ENCODE results near the gene NENF. TPM values are rescaled to one million over a fixed set of nuclear protein-coding genes. Genes with fewer than 3 reads are reported as not detected.
"Not testable (repeated sequence)": the region's sequence is repeated elsewhere in the genome, so short reads cannot be mapped to it uniquely, and the experiment has no call there.

Gene NENF
- 102 and 114 TPM in 2 replicates for total RNA-seq (2014; rRNA removed; shearing (Covaris generic))
- 85.4 and 143 TPM in 2 replicates for polyA plus RNA-seq (2015; cell fraction: cytosol; rRNA removed)
- polyA plus RNA-seq (2015; cell fraction: nucleus; rRNA removed) = 7.4 and 21.7 TPM in 2 replicates

GRCh38 chr1:212432661-212433576 is at the start of gene NENF:
TSS of gene NENF (plus strand) at chr1:212432920. CDS start at chr1:212432944, 24 bp downstream.
- peak; percentile 82 for DNase-seq (ENCODE audit: low read depth, low spot score)
- in situ Hi-C loops (cut with HindIII; ENCODE audit: low pct_unique_long_range_greater_than_20kb, low sequenced_read_pairs) = no loop called here

GRCh38 chr1:212386029-212386428 is 46.7 kb upstream of the NENF start:
- in situ Hi-C loops (cut with HindIII; ENCODE audit: low pct_unique_long_range_greater_than_20kb, low sequenced_read_pairs) = no loop called here
- no peak for DNase-seq (ENCODE audit: low read depth, low spot score)

- in situ Hi-C loops (cut with HindIII; ENCODE audit: low pct_unique_long_range_greater_than_20kb, low sequenced_read_pairs) = no loop called here
- no peak for DNase-seq (ENCODE audit: low read depth, low spot score)
Measured at GRCh38 chr1:212388985-212389716, 43.6 kb upstream of the NENF start.

GRCh38 chr1:212395678-212396437 is 36.9 kb upstream of the NENF start:
- in situ Hi-C loops (cut with HindIII; ENCODE audit: low pct_unique_long_range_greater_than_20kb, low sequenced_read_pairs); DNase-seq (ENCODE audit: low read depth, low spot score): not testable (repeated sequence)

- in situ Hi-C loops (cut with HindIII; ENCODE audit: low pct_unique_long_range_greater_than_20kb, low sequenced_read_pairs) = no loop called here
- no peak for DNase-seq (ENCODE audit: low read depth, low spot score)
Measured at GRCh38 chr1:212396638-212397037, 36.1 kb upstream of the NENF start.

- in situ Hi-C loops (cut with HindIII; ENCODE audit: low pct_unique_long_range_greater_than_20kb, low sequenced_read_pairs) = no loop called here
- DNase-seq (ENCODE audit: low read depth, low spot score) = no peak
Measured at GRCh38 chr1:212397171-212397570, 35.5 kb upstream of the NENF start.

- in situ Hi-C loops (cut with HindIII; ENCODE audit: low pct_unique_long_range_greater_than_20kb, low sequenced_read_pairs) = no loop called here
- no peak for DNase-seq (ENCODE audit: low read depth, low spot score)
Measured at GRCh38 chr1:212401042-212401441, 31.7 kb upstream of the NENF start.

GRCh38 chr1:212401838-212402582 is 30.7 kb upstream of the NENF start:
- DNase-seq (ENCODE audit: low read depth, low spot score) = no peak
- in situ Hi-C loops (cut with HindIII; ENCODE audit: low pct_unique_long_range_greater_than_20kb, low sequenced_read_pairs) = no loop called here

- in situ Hi-C loops (cut with HindIII; ENCODE audit: low pct_unique_long_range_greater_than_20kb, low sequenced_read_pairs) = no loop called here
- DNase-seq (ENCODE audit: low read depth, low spot score) = no peak
Measured at GRCh38 chr1:212402666-212403321, 29.9 kb upstream of the NENF start.

- in situ Hi-C loops (cut with HindIII; ENCODE audit: low pct_unique_long_range_greater_than_20kb, low sequenced_read_pairs) = no loop called here
- no peak for DNase-seq (ENCODE audit: low read depth, low spot score)
Measured at GRCh38 chr1:212410231-212410820, 22.4 kb upstream of the NENF start.

GRCh38 chr1:212412374-212412773 is 20.3 kb upstream of the NENF start:
- in situ Hi-C loops (cut with HindIII; ENCODE audit: low pct_unique_long_range_greater_than_20kb, low sequenced_read_pairs) = no loop called here
- no peak for DNase-seq (ENCODE audit: low read depth, low spot score)

- DNase-seq (ENCODE audit: low read depth, low spot score) = no peak
- in situ Hi-C loops (cut with HindIII; ENCODE audit: low pct_unique_long_range_greater_than_20kb, low sequenced_read_pairs) = no loop called here
Measured at GRCh38 chr1:212413902-212414327, 18.8 kb upstream of the NENF start.

GRCh38 chr1:212414328-212415106 is 18.2 kb upstream of the NENF start, which contains the start of gene PACC1:
TSS of gene PACC1 (minus strand) at chr1:212414886. CDS start at chr1:212414757, 129 bp downstream.
- in situ Hi-C loops (cut with HindIII; ENCODE audit: low pct_unique_long_range_greater_than_20kb, low sequenced_read_pairs) = no loop called here
- peak; percentile 94 for DNase-seq (ENCODE audit: low read depth, low spot score)

GRCh38 chr1:212415107-212415841 is 17.4 kb upstream of the NENF start:
- in situ Hi-C loops (cut with HindIII; ENCODE audit: low pct_unique_long_range_greater_than_20kb, low sequenced_read_pairs) = no loop called here
- DNase-seq (ENCODE audit: low read depth, low spot score) = peak; percentile 42

- peak; percentile 20 for DNase-seq (ENCODE audit: low read depth, low spot score)
- in situ Hi-C loops (cut with HindIII; ENCODE audit: low pct_unique_long_range_greater_than_20kb, low sequenced_read_pairs) = no loop called here
Measured at GRCh38 chr1:212421165-212421564, 11.6 kb upstream of the NENF start.
